H1 (cell line): ENCODE measurements around the gene PEX19. TPM values are rescaled to one million over a fixed set of nuclear protein-coding genes. Genes with fewer than 3 reads are reported as not detected.
"Not testable (repeated sequence)": the region's sequence is repeated elsewhere in the genome, so short reads cannot be mapped to it uniquely, and the experiment has no call there.

ENCODE experiments used
- CTCF ChIA-PET: fragments of 300-600 bp; sonication (Branson Sonifier 250); formaldehyde crosslinking; loops from one replicate; lab custom pipeline; 2021; ENCODE audit not compliant: partially characterized antibody; lab: Charles Lee
- POLR2A ChIA-PET: fragments of 300-600 bp; sonication (Branson Sonifier 250); formaldehyde crosslinking; loops from one replicate; lab custom pipeline; 2021; ENCODE audit warnings: inconsistent platforms; ENCODE audit not compliant: partially characterized antibody; lab: Charles Lee
- DNase-seq, 2 experiments: peaks; one replicate each; pipeline versions ENCODE4 v3.0.0 to v3.0.0-alpha.2; 2010 to 2022; ENCODE audit warnings: low spot score in 2 of 2, low read depth in 1 of 2, mixed read lengths in 1 of 2
- FAIRE-seq: peaks from 2 replicates; lab custom pipeline; 2011; peaks lifted over from hg19 to GRCh38; lab: Jason Lieb, UNC
- H2AFZ ChIP-seq: 2 replicates; pipeline ENCODE4 v1.8.1; 2012; ENCODE audit warnings: low read length, inconsistent platforms
- H2AK5ac ChIP-seq: 2 replicates; pipeline ENCODE4 v1.6.1; 2013; ENCODE audit warnings: low read depth, low read length
- H2BK120ac ChIP-seq: replicated peaks from 2 replicates; pipeline ENCODE3; 2013; ENCODE audit warnings: low read depth, low read length, inconsistent platforms
- H2BK12ac ChIP-seq: 2 replicates; pipeline ENCODE4 v1.6.1; 2013; ENCODE audit warnings: low read depth, low read length
- H2BK15ac ChIP-seq: 2 replicates; pipeline ENCODE4 v1.6.1; 2013; ENCODE audit warnings: low read length
- H2BK20ac ChIP-seq: 2 replicates; pipeline ENCODE4 v1.6.1; 2013; ENCODE audit warnings: low read length
- H2BK5ac ChIP-seq: 2 replicates; pipeline ENCODE4 v1.6.1; 2013; ENCODE audit warnings: low read depth, low read length
- H3K14ac ChIP-seq: 2 replicates; pipeline ENCODE4 v1.6.1; 2013; ENCODE audit warnings: inconsistent platforms; ENCODE audit not compliant: insufficient read length
- H3K18ac ChIP-seq: 2 replicates; pipeline ENCODE4 v1.6.1; 2013; ENCODE audit warnings: low read length; ENCODE audit errors: extremely low read depth
- H3K23ac ChIP-seq: 2 replicates; pipeline ENCODE4 v1.6.1; 2013; ENCODE audit warnings: inconsistent platforms; ENCODE audit not compliant: insufficient read length
- H3K23me2 ChIP-seq: 2 replicates; pipeline ENCODE4 v1.6.1; 2013; ENCODE audit warnings: low read depth, low read length
- H3K27ac ChIP-seq: 2 replicates; pipeline ENCODE4 v1.6.1; 2011; ENCODE audit warnings: low read depth, low read length, inconsistent platforms
- H3K27me3 ChIP-seq, 4 experiments: replicated peaks in 1 of 4; 1 replicate in 1 of 4; 2 replicates in 3 of 4; pipeline versions ENCODE4 v1.6.1 to v1.8.1; 2011 to 2013; ENCODE audit warnings: low read length in 3 of 4, mild to moderate bottlenecking in 3 of 4, inconsistent platforms in 2 of 4, mixed read lengths in 2 of 4, moderate library complexity in 1 of 4; ENCODE audit not compliant: control insufficient read depth in 3 of 4, insufficient read depth in 3 of 4; ENCODE audit errors: extremely low read depth in 1 of 4
- H3K36me3 ChIP-seq, 4 experiments: 2 replicates each; pipeline versions ENCODE4 v1.6.1 to v1.8.1; 2011 to 2013; ENCODE audit warnings: mild to moderate bottlenecking in 4 of 4, low read length in 3 of 4, moderate library complexity in 2 of 4, control low read depth in 1 of 4, inconsistent platforms in 1 of 4; ENCODE audit not compliant: insufficient read depth in 4 of 4, control insufficient read depth in 2 of 4
- H3K4ac ChIP-seq: replicated peaks from 2 replicates; pipeline ENCODE3; 2013; ENCODE audit warnings: low read length, low read depth, mixed read lengths, inconsistent platforms; ENCODE audit not compliant: insufficient read length
- H3K4me1 ChIP-seq, 4 experiments: replicated peaks in 1 of 4; 1 replicate in 1 of 4; 2 replicates in 3 of 4; pipeline versions ENCODE4 v1.6.1 to v1.8.1; 2011 to 2013; ENCODE audit warnings: low read length in 3 of 4, inconsistent platforms in 2 of 4, mixed read lengths in 1 of 4; ENCODE audit not compliant: insufficient read depth in 4 of 4, control insufficient read depth in 3 of 4
- H3K4me2 ChIP-seq, 2 experiments: 2 replicates each; pipeline versions ENCODE4 v1.6.1 to v1.8.1; 2011 to 2013; ENCODE audit warnings: low read depth in 2 of 2, low read length in 2 of 2, control low read depth in 1 of 2, inconsistent platforms in 1 of 2, mild to moderate bottlenecking in 1 of 2; ENCODE audit not compliant: insufficient read depth in 1 of 2
- H3K4me3 ChIP-seq, 4 experiments: fragments of 200-600, 300-600 bp in 1 of 4; sonication (generic), shearing (Covaris generic), sonication (Bioruptor Twin) in 1 of 4; 2 replicates each; pipeline versions ENCODE4 v1.5.1 to v1.8.1; 2011 to 2016; ENCODE audit warnings: low read length in 4 of 4, low read depth in 3 of 4, control low read depth in 2 of 4, inconsistent platforms in 2 of 4, mild to moderate bottlenecking in 2 of 4, mixed read lengths in 1 of 4, moderate library complexity in 1 of 4; ENCODE audit not compliant: insufficient read depth in 2 of 4; ENCODE audit errors: extremely low read depth in 1 of 4
- H3K56ac ChIP-seq: replicated peaks from 2 replicates; pipeline ENCODE3; 2013; ENCODE audit warnings: low read depth, mild to moderate bottlenecking, mixed read lengths, low read length, inconsistent platforms; ENCODE audit not compliant: insufficient read length
- H3K79me1 ChIP-seq: 2 replicates; pipeline ENCODE4 v1.6.1; 2013; ENCODE audit warnings: low read depth, low read length, control low read depth
- H3K79me2 ChIP-seq, 2 experiments: 2 replicates each; pipeline versions ENCODE4 v1.6.1 to v1.8.1; 2012 to 2013; ENCODE audit warnings: low read length in 2 of 2, mild to moderate bottlenecking in 2 of 2, inconsistent platforms in 1 of 2; ENCODE audit not compliant: insufficient read depth in 2 of 2, control insufficient read depth in 1 of 2
- H3K9ac ChIP-seq, 4 experiments: replicated peaks in 1 of 4; 1 replicate in 1 of 4; 2 replicates in 3 of 4; pipeline versions ENCODE4 v1.6.1 to v1.8.1; 2011 to 2013; ENCODE audit warnings: low read depth in 3 of 4, low read length in 3 of 4, control low read depth in 2 of 4, mild to moderate bottlenecking in 2 of 4, moderate library complexity in 2 of 4, inconsistent platforms in 1 of 4; ENCODE audit errors: extremely low read depth in 1 of 4
- H3K9me3 ChIP-seq, 2 experiments: 2 replicates each; pipeline versions ENCODE4 v1.6.1 to v1.8.1; 2012 to 2013; ENCODE audit warnings: mild to moderate bottlenecking in 2 of 2, moderate library complexity in 2 of 2, control low read depth in 1 of 2, inconsistent platforms in 1 of 2, low read depth in 1 of 2, low read length in 1 of 2, mixed read lengths in 1 of 2; ENCODE audit not compliant: insufficient read depth in 2 of 2
- H4K20me1 ChIP-seq, 2 experiments: replicated peaks in 1 of 2; 2 replicates each; pipeline versions ENCODE3 to v1.8.1; 2011 to 2013; ENCODE audit warnings: inconsistent platforms in 2 of 2, low read length in 2 of 2, mild to moderate bottlenecking in 1 of 2; ENCODE audit not compliant: insufficient read depth in 2 of 2, control insufficient read depth in 1 of 2
- H4K5ac ChIP-seq: 2 replicates; pipeline ENCODE4 v1.6.1; 2013; ENCODE audit warnings: low read length, low read depth, mixed read lengths, inconsistent platforms; ENCODE audit not compliant: insufficient read length
- H4K8ac ChIP-seq: 2 replicates; pipeline ENCODE4 v1.8.0; 2013; ENCODE audit warnings: mild to moderate bottlenecking, moderate library complexity, low read length, inconsistent platforms; ENCODE audit not compliant: insufficient read depth; ENCODE audit errors: extremely low read depth
- H4K91ac ChIP-seq: replicated peaks from 2 replicates; pipeline ENCODE3; 2013; ENCODE audit warnings: low read length, mixed read lengths, inconsistent platforms; ENCODE audit not compliant: insufficient read length
- WGBS, 2 experiments: shearing (Covaris generic) in 1 of 2; methylation state at CpG; one replicate each; pipeline versions ENCODE4 v1.1.6 to v1.1.7; 2013 to 2015; ENCODE audit warnings: low lambda C conversion rate in 2 of 2, mixed read lengths in 2 of 2, inconsistent platforms in 1 of 2, low coverage in 1 of 2, missing lambda C conversion rate in 1 of 2; ENCODE audit not compliant: insufficient replicate concordance in 2 of 2, insufficient coverage in 1 of 2, insufficient read length in 1 of 2; ENCODE audit errors: extremely low coverage in 1 of 2, missing lambda C conversion rate in 1 of 2; 5-methylcytosine and 5-hydroxymethylcytosine counted together
- polyA plus RNA-seq, 7 experiments: library from polyadenylated mRNA; depleted of rRNA in 3 of 7; stranded (reverse) in 5 of 7; unstranded in 2 of 7; fragments of >200 nt in 5 of 7; fragments of 200-250 nt in 2 of 7; gene quantifications; 1 replicate in 5 of 7; 2 replicates in 1 of 7; 4 replicates in 1 of 7; pipeline versions ENCODE4 v1.2.1 to v1.2.3, GENCODE V29; 2011 to 2013; ENCODE audit warnings: missing spikeins in 2 of 7, mixed read lengths in 2 of 7
- total RNA-seq: library from RNA; stranded (reverse); fragmentation: NEBNext Ultra II Directional; extraction: Animal tissue kit (Norgen Biotek cat#: 25700); gene quantifications from 2 replicates; pipeline ENCODE4 v1.2.1, GENCODE V29; 2021

PEX19 gene
- total and polyA plus RNA-seq, 2 of the 8 experiments (the other 6 are each of a cell fraction or from before 2014, with no cell fraction given) = 50.4 to 80.2 TPM

GRCh38 chr1:160287769-160288168 is 2.8 kb upstream of the PEX19 start:
- not testable (repeated sequence) for H4K20me1 ChIP-seq, H2BK12ac ChIP-seq, H3K4ac ChIP-seq, H2BK20ac ChIP-seq, H3K23me2 ChIP-seq, FAIRE-seq, H4K5ac ChIP-seq, H3K4me1 ChIP-seq, H2BK120ac ChIP-seq, H3K14ac ChIP-seq, H4K91ac ChIP-seq, H3K23ac ChIP-seq, H3K79me1 ChIP-seq, H3K9ac ChIP-seq, H3K4me2 ChIP-seq, H3K27me3 ChIP-seq, H3K4me3 ChIP-seq, H2AK5ac ChIP-seq, H3K27ac ChIP-seq, H2AFZ ChIP-seq, H3K56ac ChIP-seq, H3K18ac ChIP-seq, DNase-seq, H2BK5ac ChIP-seq, H4K8ac ChIP-seq, H3K9me3 ChIP-seq, H2BK15ac ChIP-seq
- peaks cover 0 to 15% of the 10 kb centered on the region in 2 experiments; a peak in 2 of 4 replicates for H3K79me2 ChIP-seq
- CTCF ChIA-PET = interaction anchor here (0.7 to 7.2 kb wide), 10 partner anchors 20 to 932 kb away, joined by 3 to 55 read pairs (median 5); no protein-coding TSS in a partner anchor
- WGBS, 2 experiments = 94% methylated on average over 9 of the region's 12 CpGs; no CpG with 5 or more reads in 1 of the 2 experiments
- H3K36me3 ChIP-seq = peaks cover 20 to 36% (median 29%) of the 10 kb centered on the region in 4 experiments
- POLR2A ChIA-PET = interaction anchor here (0.6 to 7.2 kb wide), 8 partner anchors 9 to 199 kb away, joined by 3 to 79 read pairs (median 4); partner anchors contain the start of gene DCAF8
